Pancreas (tissue), 10 donors: ENCODE data around the gene NRAP. TPM values are rescaled to one million over a fixed set of nuclear protein-coding genes. Genes with fewer than 3 reads are reported as not detected.

Experiments used
- ATAC-seq, 4 donors: fragments of 200-7000 bp; cut with Tn5 transposase; one replicate each; pipeline versions ENCODE4 v1.8.0 to v1.9.1; 2020; ENCODE audit warnings: mild to moderate bottlenecking in 4 of 4, moderate library complexity in 4 of 4
- DNase-seq, 6 donors: peaks; one replicate each; pipeline ENCODE4 v3.0.0-alpha.2; 2020
- FAIRE-seq: peaks from 2 replicates; lab custom pipeline; 2012; peaks lifted over from hg19 to GRCh38; lab: Jason Lieb, UNC
- H3K27ac ChIP-seq, 4 donors: fragments of 200-600 bp; sonication (generic); 1 replicate in 3 of 4; 2 replicates in 1 of 4; pipeline versions ENCODE4 v1.5.0 to v1.8.0; 2020
- H3K27me3 ChIP-seq, 4 donors: fragments of 200-600 bp; one replicate each; pipeline ENCODE4 v1.8.0; 2021
- H3K36me3 ChIP-seq, 3 donors: fragments of 200-600 bp; sonication (generic) in 1 of 3; one replicate each; pipeline versions ENCODE4 v1.5.0 to v1.8.0; 2020 to 2021
- H3K4me1 ChIP-seq, 3 donors: fragments of 200-600 bp; one replicate each; pipeline ENCODE4 v1.8.0; 2021
- H3K4me3 ChIP-seq, 4 donors: fragments of 200-600 bp; sonication (generic) in 2 of 4; one replicate each; pipeline versions ENCODE4 v1.5.0 to v1.8.0; 2020 to 2021
- H3K9me3 ChIP-seq, 4 donors: fragments of 200-600 bp; one replicate each; pipeline ENCODE4 v1.8.0; 2021
- WGBS, 2 donors: extraction: QIAGEN DNeasy Blood & Tissue Kit; methylation state at CpG; one replicate each; pipeline ENCODE4 v1.1.7; 2013; 5-methylcytosine and 5-hydroxymethylcytosine counted together
- intact Hi-C, 3 donors: fragments of 100-400 bp; cut with DNase I; formaldehyde crosslinking; loops; one replicate each; pipeline versions ENCODE4 v1.11.1 to v1.14.2; 2022
- polyA plus RNA-seq, 2 donors: library from polyadenylated mRNA; stranded (reverse); fragments of 200-250 nt; gene quantifications; one replicate each; pipeline ENCODE4 v1.2.3, GENCODE V29; 2013
- total RNA-seq, 6 donors: library from RNA; stranded (reverse); fragmentation: NEBNext Ultra II Directional in 4 of 6; extraction: Animal tissue kit (Norgen Biotek cat#: 25700) in 4 of 6; gene quantifications; one replicate each; pipeline versions ENCODE4 v1.2.1 to v1.2.4, GENCODE V29; 2021 to 2023
- TF ChIP-seq, protein P1 (sequence below), 4 donors: fragments of 200-600 bp; sonication (generic) in 3 of 4; IDR thresholded peaks; one replicate each; pipeline versions ENCODE4 v1.5.0 to v1.8.0; 2021; ENCODE audit warnings: antibody characterized with exemption in 4 of 4
- donor health status: healthy with polysubstance abuse.
- donor health status: DM: no; HTN: no; CAD: no; lungs with moderate emphysema.
- donor health status: DM: no; HTN: no; CAD: no.
- donor health status: control.
- donor health status: control.
- donor health status: Bipolar disorder and iron deficiency.
- donor health status: DM: yes; HTN: yes; CAD: no.
- donor health status: DM: no; HTN: no; CAD: no.
- donor health status: DM: no; HTN: no; CAD: no.
- donor health status: DM: yes; HTN: yes; CAD: no.

Gene NRAP
- total and polyA plus RNA-seq, 8 donors, result 0.03 to 0.67 (median 0.04) TPM; not detected in 1

DNA sequence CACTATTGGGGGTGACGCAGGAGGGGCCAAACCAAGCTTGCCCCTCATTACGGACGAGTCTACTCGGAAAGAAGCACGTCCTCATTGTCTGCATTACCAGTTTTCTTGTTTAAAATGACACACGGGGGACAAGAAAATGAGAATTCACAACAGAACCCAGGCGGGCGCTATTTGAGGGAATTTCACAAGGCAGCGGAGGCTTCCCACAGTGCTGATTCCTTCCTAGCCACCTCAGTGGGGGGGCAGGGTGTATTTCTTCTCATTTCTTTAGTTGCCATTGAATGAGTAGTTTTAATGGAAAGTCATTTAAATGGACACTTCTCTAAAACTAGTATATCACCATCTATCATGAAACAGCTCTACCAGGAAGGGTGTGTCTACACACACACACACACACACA, 42.9 kb downstream of the NRAP start:
- TF ChIP-seq, protein P1, sequence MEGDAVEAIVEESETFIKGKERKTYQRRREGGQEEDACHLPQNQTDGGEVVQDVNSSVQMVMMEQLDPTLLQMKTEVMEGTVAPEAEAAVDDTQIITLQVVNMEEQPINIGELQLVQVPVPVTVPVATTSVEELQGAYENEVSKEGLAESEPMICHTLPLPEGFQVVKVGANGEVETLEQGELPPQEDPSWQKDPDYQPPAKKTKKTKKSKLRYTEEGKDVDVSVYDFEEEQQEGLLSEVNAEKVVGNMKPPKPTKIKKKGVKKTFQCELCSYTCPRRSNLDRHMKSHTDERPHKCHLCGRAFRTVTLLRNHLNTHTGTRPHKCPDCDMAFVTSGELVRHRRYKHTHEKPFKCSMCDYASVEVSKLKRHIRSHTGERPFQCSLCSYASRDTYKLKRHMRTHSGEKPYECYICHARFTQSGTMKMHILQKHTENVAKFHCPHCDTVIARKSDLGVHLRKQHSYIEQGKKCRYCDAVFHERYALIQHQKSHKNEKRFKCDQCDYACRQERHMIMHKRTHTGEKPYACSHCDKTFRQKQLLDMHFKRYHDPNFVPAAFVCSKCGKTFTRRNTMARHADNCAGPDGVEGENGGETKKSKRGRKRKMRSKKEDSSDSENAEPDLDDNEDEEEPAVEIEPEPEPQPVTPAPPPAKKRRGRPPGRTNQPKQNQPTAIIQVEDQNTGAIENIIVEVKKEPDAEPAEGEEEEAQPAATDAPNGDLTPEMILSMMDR (IDR thresholded peaks at IDR 0.05), result no peak
- no peak overlapping the region for H3K4me3 ChIP-seq
- peaks cover 0 to 17% (median 5%) of the 10 kb centered on the region in 3 donors for H3K4me1 ChIP-seq
- no peaks in the 10 kb centered on the region for H3K9me3 ChIP-seq
- intact Hi-C loops, result no loop called here
- FAIRE-seq, result no peak
- WGBS, 2 donors, result 95 to 97% methylated on average over 9 of the region's 9 CpGs
- H3K36me3 ChIP-seq, result no peaks in the 10 kb centered on the region
- no peaks in the 10 kb centered on the region for H3K27me3 ChIP-seq
- ATAC-seq, result no peak
- no peak for DNase-seq
- no peak overlapping the region for H3K27ac ChIP-seq

- WGBS, 2 donors, result 87 to 91% methylated on average over 8 of the region's 8 CpGs
- DNase-seq, result no peak
- no peak for ATAC-seq
- intact Hi-C loops, result no loop called here
- Histone ChIP-seq H3K36me3 (no peaks in the 10 kb centered on the region), H3K27ac (no peak overlapping the region), H3K9me3 (no peaks in the 10 kb centered on the region), H3K27me3 (no peaks in the 10 kb centered on the region), H3K4me3 (no peak overlapping the region), H3K4me1 (peaks cover 0 to 17% (median 5%) of the 10 kb centered on the region in 3 donors)
- FAIRE-seq, result no peak
- TF ChIP-seq, protein P1 (IDR thresholded peaks at IDR 0.05), result no peak
Observed at GRCh38 chr10:113620511-113620910, 43.3 kb downstream of the NRAP start.

DNA sequence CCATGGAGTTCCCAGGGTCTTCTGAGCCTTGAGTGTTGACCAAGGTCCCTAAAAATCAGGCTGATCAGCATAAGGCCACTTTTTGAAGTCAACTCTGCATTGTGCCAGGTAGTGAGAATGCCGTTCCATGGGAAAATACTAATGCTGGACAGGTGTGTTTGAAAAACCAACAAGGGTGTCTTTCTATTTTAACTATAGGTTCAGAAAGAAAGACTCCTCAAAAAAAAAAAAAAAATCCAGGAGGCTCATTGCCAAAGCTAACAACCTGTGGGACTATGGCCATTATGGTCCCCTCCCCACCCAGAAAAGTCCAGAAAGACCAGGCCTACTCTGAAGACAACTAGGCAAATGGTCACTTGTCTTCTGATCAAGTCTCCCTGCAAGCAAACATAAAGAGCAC, 44.4 kb downstream of the NRAP start:
- no peak for FAIRE-seq
- H3K36me3 ChIP-seq, result no peaks in the 10 kb centered on the region
- TF ChIP-seq, protein P1 (IDR thresholded peaks at IDR 0.05), result no peak
- peak in 3 of 6 donors; percentile 43 to 57 (median 52) for DNase-seq
- H3K27me3 ChIP-seq, result no peaks in the 10 kb centered on the region
- no peaks in the 10 kb centered on the region for H3K9me3 ChIP-seq
- no peak overlapping the region for H3K4me3 ChIP-seq
- ATAC-seq, result peak; percentile 84 to 89 (median 84)
- intact Hi-C loops, result no loop called here
- peaks cover 0 to 17% (median 5%) of the 10 kb centered on the region in 3 donors for H3K4me1 ChIP-seq
- 50 to 56% methylated on average over 1 of the region's 1 CpG for WGBS, 2 donors
- peak overlapping the region in 2 of 4 donors; percentile 34 to 72 for H3K27ac ChIP-seq

DNA sequence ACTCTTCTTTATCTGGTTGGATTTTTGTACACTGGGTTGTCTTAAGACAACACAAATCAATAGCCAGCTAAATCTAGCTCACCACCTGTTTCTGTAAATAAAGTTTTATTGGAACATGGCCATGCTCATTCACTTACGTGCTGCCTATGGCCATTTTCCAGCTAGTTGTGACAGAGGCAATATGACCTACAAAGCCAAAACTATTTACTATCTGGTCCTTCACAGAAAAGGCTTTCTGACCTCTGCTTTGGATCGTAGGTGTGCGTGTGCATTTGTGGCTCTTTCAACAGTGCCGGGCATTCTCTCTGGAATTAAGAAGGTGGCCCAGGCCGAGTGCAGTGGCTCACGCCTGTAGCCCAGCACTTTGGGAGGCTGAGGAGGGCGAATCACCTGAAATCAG, 45.5 kb downstream of the NRAP start:
- 82 to 83% methylated on average over 7 of the region's 7 CpGs for WGBS, 2 donors
- intact Hi-C loops, result no loop called here

DNA sequence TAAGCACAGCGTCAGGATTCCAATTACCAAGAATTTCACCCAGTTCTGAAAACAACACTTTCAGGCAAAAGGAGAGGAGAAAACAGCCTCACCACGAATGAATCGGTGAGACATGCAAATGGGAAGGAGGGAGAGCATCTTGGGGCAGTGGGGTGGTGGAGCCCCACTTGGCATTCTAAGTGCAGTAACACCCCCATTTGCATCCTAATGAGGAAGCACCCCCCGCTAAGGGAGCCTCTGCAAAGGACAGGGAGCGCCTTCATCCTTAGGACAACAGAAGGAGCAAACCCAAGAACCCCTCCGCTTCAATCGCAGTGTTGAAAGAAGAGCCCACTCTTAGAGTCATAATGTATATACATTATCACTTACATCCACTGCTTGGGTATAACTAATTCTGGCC, 46.8 kb downstream of the NRAP start:
- WGBS, 2 donors, result 79 to 84% methylated on average over 7 of the region's 7 CpGs
- Histone ChIP-seq H3K4me3 (no peak overlapping the region), H3K27ac (no peak overlapping the region), H3K36me3 (no peaks in the 10 kb centered on the region), H3K4me1 (peaks cover 3 to 17% (median 9%) of the 10 kb centered on the region in 3 donors), H3K9me3 (no peaks in the 10 kb centered on the region), H3K27me3 (no peaks in the 10 kb centered on the region)
- TF ChIP-seq, protein P1 (IDR thresholded peaks at IDR 0.05), result no peak
- intact Hi-C loops, result no loop called here
- no peak for ATAC-seq
- no peak for FAIRE-seq
- no peak for DNase-seq

More for the DNA sequence above, 45.5 kb downstream of the NRAP start:
- no peak for DNase-seq
- H3K27me3 ChIP-seq, result no peaks in the 10 kb centered on the region
- H3K27ac ChIP-seq, result peak overlapping the region in 1 of 4 donors; percentile 72
- ATAC-seq, result peak in 3 of 4 donors; percentile 27 to 43 (median 37)
- H3K4me1 ChIP-seq, result peaks cover 0 to 17% (median 5%) of the 10 kb centered on the region in 3 donors
- TF ChIP-seq, protein P1 (IDR thresholded peaks at IDR 0.05), result no peak
- FAIRE-seq, result no peak
- no peaks in the 10 kb centered on the region for H3K36me3 ChIP-seq
- H3K4me3 ChIP-seq, result no peak overlapping the region
- no peaks in the 10 kb centered on the region for H3K9me3 ChIP-seq
